HUES6 (cell line): ENCODE measurements around the gene MPP4.
A peak's percentile ranks its signal among the peaks of the same experiment; 100 is the strongest.

Experiments
- H3K27ac ChIP-seq: 2 replicates; pipeline ENCODE4 v1.7.0; 2013; ENCODE audit warnings: low read depth, mild to moderate bottlenecking, low read length, inconsistent platforms
- H3K27me3 ChIP-seq: 2 replicates; pipeline ENCODE4 v1.6.1; 2013; ENCODE audit warnings: low read length; ENCODE audit not compliant: control insufficient read depth, insufficient read depth
- H3K36me3 ChIP-seq: 2 replicates; pipeline ENCODE4 v1.6.1; 2013; ENCODE audit warnings: low read length; ENCODE audit not compliant: control insufficient read depth, insufficient read depth
- H3K4me1 ChIP-seq: 2 replicates; pipeline ENCODE4 v1.6.1; 2013; ENCODE audit warnings: low read length; ENCODE audit not compliant: control insufficient read depth, insufficient read depth
- H3K4me3 ChIP-seq: 2 replicates; pipeline ENCODE4 v1.5.1; 2013; ENCODE audit warnings: low read depth, low read length
- H3K9ac ChIP-seq: one replicate; pipeline ENCODE4 v1.6.1; 2013; ENCODE audit warnings: mild to moderate bottlenecking, low read length
- H3K9me3 ChIP-seq: 2 replicates; pipeline ENCODE4 v1.6.1; 2013; ENCODE audit warnings: low read depth, low read length; ENCODE audit not compliant: control insufficient read depth, insufficient read depth

MPP4 gene

GRCh38 chr2:201707753-201708152, 9.3 kb upstream of the MPP4 start:
- Histone ChIP-seq H3K9me3 (no peaks in the 10 kb centered on the region), H3K9ac (no peak overlapping the region), H3K27ac (no peak overlapping the region), H3K27me3 (no peaks in the 10 kb centered on the region), H3K36me3 (peaks cover 78% of the 10 kb centered on the region), H3K4me1 (no peaks in the 10 kb centered on the region), H3K4me3 (no peak overlapping the region)

GRCh38 chr2:201707142-201707541, 8.7 kb upstream of the MPP4 start:
- Histone ChIP-seq H3K9me3 (no peaks in the 10 kb centered on the region), H3K4me3 (no peak overlapping the region), H3K36me3 (peaks cover 83% of the 10 kb centered on the region), H3K4me1 (no peaks in the 10 kb centered on the region), H3K27me3 (no peaks in the 10 kb centered on the region), H3K9ac (no peak overlapping the region), H3K27ac (no peak overlapping the region)

- Histone ChIP-seq H3K36me3 (peaks cover 79% of the 10 kb centered on the region), H3K27me3 (no peaks in the 10 kb centered on the region), H3K4me3 (no peak overlapping the region), H3K27ac (no peak overlapping the region), H3K9ac (no peak overlapping the region), H3K9me3 (no peaks in the 10 kb centered on the region), H3K4me1 (peaks cover 19% of the 10 kb centered on the region)
Observed at GRCh38 chr2:201704536-201704935, 6.1 kb upstream of the MPP4 start.

GRCh38 chr2:201701646-201702045, 3.2 kb upstream of the MPP4 start:
- Histone ChIP-seq H3K27me3 (no peaks in the 10 kb centered on the region), H3K9me3 (no peaks in the 10 kb centered on the region), H3K9ac (no peak overlapping the region), H3K36me3 (peaks cover 54% of the 10 kb centered on the region), H3K4me1 (peaks cover 43% of the 10 kb centered on the region), H3K27ac (no peak overlapping the region), H3K4me3 (no peak overlapping the region)

GRCh38 chr2:201699416-201699815, 972 bp upstream of the MPP4 start:
- Histone ChIP-seq H3K27ac (peak overlapping the region; percentile 23; the same call in 1 of the 2 replicates), H3K4me3 (no peak overlapping the region), H3K27me3 (no peaks in the 10 kb centered on the region), H3K36me3 (peaks cover 36% of the 10 kb centered on the region), H3K9me3 (no peaks in the 10 kb centered on the region), H3K9ac (no peak overlapping the region), H3K4me1 (peaks cover 50% of the 10 kb centered on the region)

- Histone ChIP-seq H3K27me3 (no peaks in the 10 kb centered on the region), H3K27ac (no peak overlapping the region), H3K4me3 (no peak overlapping the region), H3K9me3 (no peaks in the 10 kb centered on the region), H3K36me3 (peaks cover 21% of the 10 kb centered on the region), H3K9ac (no peak overlapping the region), H3K4me1 (peaks cover 50% of the 10 kb centered on the region)
Observed at GRCh38 chr2:201697899-201698298, 545 bp downstream of the MPP4 start.

- no peak overlapping the region for H3K27ac ChIP-seq
Observed at GRCh38 chr2:201696151-201696659, 2.2 kb downstream of the MPP4 start.

GRCh38 chr2:201685156-201685555, 13.3 kb downstream of the MPP4 start:
- Histone ChIP-seq H3K36me3 (no peaks in the 10 kb centered on the region), H3K9me3 (no peaks in the 10 kb centered on the region), H3K27ac (no peak overlapping the region), H3K27me3 (no peaks in the 10 kb centered on the region), H3K4me3 (no peak overlapping the region), H3K9ac (no peak overlapping the region), H3K4me1 (no peaks in the 10 kb centered on the region)

More at GRCh38 chr2:201696151-201696659, 2.2 kb downstream of the MPP4 start:
- Histone ChIP-seq H3K36me3 (peaks cover 8% of the 10 kb centered on the region; the same call in 1 of the 2 replicates), H3K9ac (no peak overlapping the region), H3K4me3 (no peak overlapping the region), H3K4me1 (peaks cover 48% of the 10 kb centered on the region), H3K9me3 (no peaks in the 10 kb centered on the region), H3K27me3 (no peaks in the 10 kb centered on the region)

- H3K4me3 ChIP-seq, result no peak overlapping the region
Observed at GRCh38 chr2:201680743-201681142, 17.7 kb downstream of the MPP4 start.

GRCh38 chr2:201678401-201678800, 20.0 kb downstream of the MPP4 start:
- Histone ChIP-seq H3K4me1 (peaks cover 14% of the 10 kb centered on the region; the same call in 1 of the 2 replicates), H3K27ac (no peak overlapping the region), H3K36me3 (no peaks in the 10 kb centered on the region), H3K4me3 (no peak overlapping the region), H3K27me3 (no peaks in the 10 kb centered on the region), H3K9ac (no peak overlapping the region), H3K9me3 (no peaks in the 10 kb centered on the region)

More at GRCh38 chr2:201680743-201681142, 17.7 kb downstream of the MPP4 start:
- Histone ChIP-seq H3K9ac (no peak overlapping the region), H3K9me3 (no peaks in the 10 kb centered on the region), H3K27me3 (no peaks in the 10 kb centered on the region), H3K4me1 (0 out of 2 replicates have a peak, but pooled peaks cover 8% of the 10 kb centered on the region), H3K27ac (no peak overlapping the region), H3K36me3 (no peaks in the 10 kb centered on the region)

- Histone ChIP-seq H3K4me1 (peaks cover 14% of the 10 kb centered on the region; the same call in 1 of the 2 replicates), H3K4me3 (no peak overlapping the region), H3K27ac (no peak overlapping the region), H3K36me3 (no peaks in the 10 kb centered on the region), H3K27me3 (no peaks in the 10 kb centered on the region), H3K9me3 (no peaks in the 10 kb centered on the region), H3K9ac (no peak overlapping the region)
Observed at GRCh38 chr2:201675454-201675853, 23.0 kb downstream of the MPP4 start.
